Measurements from ENCODE around the gene AMT. TPM values are rescaled to one million over a fixed set of nuclear protein-coding genes. Genes with fewer than 3 reads are reported as not detected.
A peak's percentile ranks its signal among the peaks of the same experiment; 100 is the strongest.
"Not testable (repeated sequence)": the region's sequence is repeated elsewhere in the genome, so short reads cannot be mapped to it uniquely, and the experiment has no call there.

Gene AMT
- total RNA-seq, 5 donors from 2014 or later (not counting 1 experiment from before 2014, with no cell fraction given), result 9.6 to 14.1 (median 11.1) TPM

DNA sequence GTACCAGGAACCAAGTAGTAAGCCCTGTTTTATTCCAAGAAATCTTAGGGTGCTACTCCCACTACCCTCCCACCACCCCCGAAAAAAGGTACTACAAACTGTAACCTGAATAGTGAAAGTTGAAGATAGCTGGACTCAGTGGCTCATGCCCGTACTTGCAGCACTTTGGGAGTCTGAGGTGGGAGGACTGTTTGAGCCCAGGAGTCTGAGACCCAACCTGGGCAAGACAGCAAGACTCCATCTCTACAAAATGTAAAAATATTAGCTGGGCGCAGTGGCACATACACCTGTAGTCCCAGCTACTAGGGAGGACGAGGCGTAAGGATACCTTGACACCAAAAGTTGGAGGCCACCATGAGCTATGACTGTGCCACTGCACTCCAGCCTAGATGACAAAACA lies 18.4 kb downstream of the AMT start:
- Mint-ChIP-seq H3K36me3 (peaks cover 17% of the 10 kb centered on the region), H3K4me3 (no peak overlapping the region), H3K9me3 (no peaks in the 10 kb centered on the region), H3K27me3 (no peaks in the 10 kb centered on the region), H3K27ac (no peak overlapping the region), H3K4me1 (peaks cover 69 to 71% (median 71%) of the 10 kb centered on the region in 3 donors)
- WGBS (ENCODE audit: insufficient coverage), result 90% methylated on average over 3 of the region's 5 CpGs
- Histone ChIP-seq H3K36me3 (ENCODE audit: control insufficient read depth in 2 of 2, extremely low read depth in 1 of 2, insufficient read depth in 1 of 2, low read length in 1 of 2) (peaks cover 0 to 12% of the 10 kb centered on the region in 2 donors), H3K4me3 (ENCODE audit: control insufficient read depth in 1 of 2, extremely low read depth in 1 of 2, low read length in 1 of 2) (no peak overlapping the region), H3K27ac (ENCODE audit: low read length) (no peak overlapping the region), H3K4me1 (ENCODE audit: control insufficient read depth in 1 of 2, extremely low read depth in 1 of 2, insufficient read depth in 2 of 2, low read length in 2 of 2) (peaks cover 0 to 51% of the 10 kb centered on the region in 2 experiments), H3K27me3 (replicated peaks in 1 of 2; ENCODE audit: control insufficient read depth in 2 of 2, extremely low read depth in 1 of 2, insufficient read depth in 2 of 2, low read length in 1 of 2) (no peaks in the 10 kb centered on the region), H3K9me3 (no peaks in the 10 kb centered on the region)
- ChIA-PET POLR2A (interaction anchor here in 1 of 2 donors (0.6 kb wide), 2 partner anchors 374 to 1808 kb away, joined by 6 to 7 read pairs; no protein-coding TSS in a partner anchor), CTCF (interaction anchor here in 1 of 2 donors (0.6 kb wide), 1 partner anchor 53 kb away, joined by 4 read pairs; no protein-coding TSS in a partner anchor)
- no peak for ATAC-seq (replicated peaks in 1 of 4)
- DNase-seq, result no peak

DNA sequence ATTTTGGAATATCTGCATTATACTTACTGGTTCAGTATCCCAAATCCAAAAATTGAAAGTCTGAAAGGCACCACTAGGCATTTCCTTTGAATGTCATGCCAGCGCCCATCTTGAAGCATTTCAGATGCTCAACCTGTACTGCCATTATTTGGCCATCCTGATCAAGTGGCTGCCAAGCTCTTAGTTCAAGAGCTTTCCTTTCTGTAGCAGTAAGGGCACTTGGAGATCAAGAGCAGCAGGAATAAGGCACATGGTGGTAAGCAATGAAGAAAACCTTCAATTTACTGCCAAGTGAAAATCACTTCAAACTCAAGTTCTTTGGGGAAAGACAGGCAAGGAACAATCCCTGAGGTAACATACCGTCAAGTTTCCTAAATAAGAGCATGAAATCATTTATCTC lies 20.5 kb downstream of the AMT start:
- ChIA-PET CTCF (interaction anchor here (0.6 to 1.8 kb wide), 3 partner anchors 14 to 147 kb away, joined by 3 to 5 read pairs (median 4); no protein-coding TSS in a partner anchor), POLR2A (interaction anchor here in 1 of 2 donors (1.0 kb wide), 1 partner anchor 61 kb away, joined by 5 read pairs; no protein-coding TSS in a partner anchor)
- Histone ChIP-seq H3K36me3 (ENCODE audit: control insufficient read depth in 2 of 2, extremely low read depth in 1 of 2, insufficient read depth in 1 of 2, low read length in 1 of 2) (peaks cover under 1 to 18% of the 10 kb centered on the region in 2 donors), H3K4me3 (ENCODE audit: control insufficient read depth in 1 of 2, extremely low read depth in 1 of 2, low read length in 1 of 2) (no peak overlapping the region), H3K9me3 (no peaks in the 10 kb centered on the region), H3K27ac (ENCODE audit: low read length) (no peak overlapping the region), H3K27me3 (replicated peaks in 1 of 2; ENCODE audit: control insufficient read depth in 2 of 2, extremely low read depth in 1 of 2, insufficient read depth in 2 of 2, low read length in 1 of 2) (no peaks in the 10 kb centered on the region), H3K4me1 (ENCODE audit: control insufficient read depth in 1 of 2, extremely low read depth in 1 of 2, insufficient read depth in 2 of 2, low read length in 2 of 2) (peaks cover 1 to 51% of the 10 kb centered on the region in 2 experiments)
- Mint-ChIP-seq H3K36me3 (peaks cover 21% of the 10 kb centered on the region), H3K4me3 (no peak overlapping the region), H3K4me1 (peaks cover 67 to 68% (median 67%) of the 10 kb centered on the region in 3 donors), H3K27me3 (no peaks in the 10 kb centered on the region), H3K27ac (peak overlapping the region in 1 of 2 donors; percentile 41), H3K9me3 (no peaks in the 10 kb centered on the region)
- WGBS (ENCODE audit: insufficient coverage), result 100% methylated on average over 1 of the region's 2 CpGs
- DNase-seq (no peak), ATAC-seq (replicated peaks in 1 of 4) (no peak)

DNA sequence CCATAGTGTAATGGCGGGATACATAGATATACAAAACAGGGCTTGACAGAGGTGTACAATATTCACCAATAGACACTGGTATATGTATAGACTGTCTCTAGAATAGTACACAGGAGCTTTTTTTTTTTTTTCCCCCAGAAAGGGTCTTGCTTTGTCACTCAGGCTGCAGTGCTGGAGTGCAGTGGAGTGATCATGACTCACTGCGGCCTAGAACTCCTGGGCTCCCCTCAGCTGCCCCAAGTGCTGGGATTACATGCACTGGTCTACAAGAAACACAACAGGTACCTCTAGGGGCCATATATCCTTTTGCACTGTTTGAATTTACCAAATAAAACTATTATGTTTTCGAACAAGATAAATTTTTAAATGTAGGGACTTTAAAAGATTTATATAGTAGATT lies 22.8 kb downstream of the AMT start:
- Mint-ChIP-seq H3K4me3 (no peak overlapping the region), H3K36me3 (peaks cover 31% of the 10 kb centered on the region), H3K27me3 (no peaks in the 10 kb centered on the region), H3K4me1 (peaks cover 67 to 71% (median 71%) of the 10 kb centered on the region in 3 donors), H3K27ac (no peak overlapping the region), H3K9me3 (no peaks in the 10 kb centered on the region)
- ATAC-seq (replicated peaks in 1 of 4), result peak in 1 of 4 experiments; percentile 28
- Histone ChIP-seq H3K27me3 (replicated peaks in 1 of 2; ENCODE audit: control insufficient read depth in 2 of 2, extremely low read depth in 1 of 2, insufficient read depth in 2 of 2, low read length in 1 of 2) (no peaks in the 10 kb centered on the region), H3K27ac (ENCODE audit: low read length) (no peak overlapping the region), H3K36me3 (ENCODE audit: control insufficient read depth in 2 of 2, extremely low read depth in 1 of 2, insufficient read depth in 1 of 2, low read length in 1 of 2) (peaks cover 6 to 25% of the 10 kb centered on the region in 2 donors), H3K9me3 (no peaks in the 10 kb centered on the region), H3K4me3 (ENCODE audit: control insufficient read depth in 1 of 2, extremely low read depth in 1 of 2, low read length in 1 of 2) (no peak overlapping the region), H3K4me1 (ENCODE audit: control insufficient read depth in 1 of 2, extremely low read depth in 1 of 2, insufficient read depth in 2 of 2, low read length in 2 of 2) (peaks cover 3 to 58% of the 10 kb centered on the region in 2 experiments)
- WGBS (ENCODE audit: insufficient coverage), result no CpG with 5 or more reads among the region's 3 CpGs
- no peak for DNase-seq
- CTCF ChIA-PET, result interaction anchor here in 1 of 2 donors (0.8 kb wide), 1 partner anchor 59 kb away, joined by 7 read pairs; the partner anchor contains the start of gene USP4
- POLR2A ChIA-PET, result interaction anchor here in 1 of 2 donors (0.6 to 0.7 kb wide), 2 partner anchors 10 to 249 kb away, joined by 3 to 6 read pairs; no protein-coding TSS in a partner anchor

DNA sequence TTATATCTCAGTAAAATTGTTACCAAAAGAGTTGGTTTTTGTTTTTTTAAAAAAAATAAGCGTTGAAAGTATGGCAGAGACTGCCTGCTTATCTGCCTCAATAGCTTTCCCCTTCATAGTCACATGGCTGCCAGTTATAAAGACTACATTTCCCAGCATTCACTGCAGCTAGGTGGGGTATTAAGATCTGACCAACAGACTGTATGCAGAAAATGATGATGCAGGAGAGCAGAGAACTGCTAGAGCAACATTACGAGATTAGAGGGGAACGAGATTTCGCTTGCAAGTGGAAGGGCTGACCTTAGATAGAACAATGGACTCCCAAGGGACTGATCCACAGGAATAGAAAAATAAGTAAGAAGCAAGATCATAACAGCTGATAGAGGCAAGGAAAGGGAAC lies 24.8 kb downstream of the AMT start:
- H3K27me3 ChIP-seq (replicated peaks in 1 of 2; ENCODE audit: control insufficient read depth in 2 of 2, extremely low read depth in 1 of 2, insufficient read depth in 2 of 2, low read length in 1 of 2), result no peaks in the 10 kb centered on the region
- Mint-ChIP-seq H3K4me3 (no peak overlapping the region), H3K27ac (peak overlapping the region; percentile 4 to 7), H3K4me1 (peaks cover 76 to 79% (median 79%) of the 10 kb centered on the region in 3 donors), H3K27me3 (no peaks in the 10 kb centered on the region), H3K9me3 (no peaks in the 10 kb centered on the region), H3K36me3 (peaks cover 29% of the 10 kb centered on the region)
- no peak overlapping the region for H3K4me3 ChIP-seq (ENCODE audit: control insufficient read depth in 1 of 2, extremely low read depth in 1 of 2, low read length in 1 of 2)
- 86% methylated on average over 3 of the region's 4 CpGs for WGBS (ENCODE audit: insufficient coverage)
- H3K9me3 ChIP-seq, result no peaks in the 10 kb centered on the region
- peaks cover 3 to 65% of the 10 kb centered on the region in 2 experiments for H3K4me1 ChIP-seq (ENCODE audit: control insufficient read depth in 1 of 2, extremely low read depth in 1 of 2, insufficient read depth in 2 of 2, low read length in 2 of 2)
- ChIA-PET CTCF (interaction anchor here in 1 of 2 donors (0.6 kb wide), 1 partner anchor 57 kb away, joined by 3 read pairs; the partner anchor contains the start of gene USP4), POLR2A (no interaction called here)
- peak in 1 of 35 experiments; percentile 36 for DNase-seq
- ATAC-seq (replicated peaks in 1 of 4), result peak in 2 of 4 experiments; percentile 38 to 53
- peaks cover 6 to 21% of the 10 kb centered on the region in 2 donors for H3K36me3 ChIP-seq (ENCODE audit: control insufficient read depth in 2 of 2, extremely low read depth in 1 of 2, insufficient read depth in 1 of 2, low read length in 1 of 2)
- no peak overlapping the region for H3K27ac ChIP-seq (ENCODE audit: low read length)

DNA sequence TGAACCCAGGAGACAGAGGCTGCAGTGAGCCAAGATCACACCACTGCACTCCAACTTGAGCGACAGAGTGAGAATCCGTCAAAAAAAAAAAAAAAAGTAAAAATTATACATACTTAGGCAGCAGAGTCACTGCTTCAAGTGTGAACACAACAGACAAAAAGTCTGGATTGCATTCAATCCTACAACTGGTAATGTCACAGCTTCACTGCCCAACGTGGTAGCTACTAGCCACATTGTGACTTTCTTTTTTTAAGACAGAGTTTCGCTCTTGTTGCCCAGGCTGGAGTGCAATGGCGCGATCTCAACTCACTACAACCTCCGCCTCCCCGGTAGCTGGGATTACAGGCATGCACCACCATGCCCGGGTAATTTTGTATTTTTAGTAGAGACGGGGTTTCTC lies 31.0 kb downstream of the AMT start:
- not testable (repeated sequence) for ATAC-seq (replicated peaks in 1 of 4); H3K27ac Mint-ChIP-seq; H3K9me3 ChIP-seq; H3K4me3 Mint-ChIP-seq; H3K27me3 ChIP-seq (replicated peaks in 1 of 2; ENCODE audit: control insufficient read depth in 2 of 2, extremely low read depth in 1 of 2, insufficient read depth in 2 of 2, low read length in 1 of 2); H3K4me3 ChIP-seq (ENCODE audit: control insufficient read depth in 1 of 2, extremely low read depth in 1 of 2, low read length in 1 of 2); H3K27me3 Mint-ChIP-seq; H3K9me3 Mint-ChIP-seq; DNase-seq; H3K27ac ChIP-seq (ENCODE audit: low read length)
- Histone ChIP-seq H3K4me1 (ENCODE audit: control insufficient read depth in 1 of 2, extremely low read depth in 1 of 2, insufficient read depth in 2 of 2, low read length in 2 of 2) (peaks cover 2 to 77% of the 10 kb centered on the region in 2 experiments), H3K36me3 (ENCODE audit: control insufficient read depth in 2 of 2, extremely low read depth in 1 of 2, insufficient read depth in 1 of 2, low read length in 1 of 2) (peaks cover 1 to 18% of the 10 kb centered on the region in 2 donors)
- WGBS (ENCODE audit: insufficient coverage), result no CpG with 5 or more reads among the region's 10 CpGs
- POLR2A ChIA-PET, result interaction anchor here in 1 of 2 donors (0.7 kb wide), 1 partner anchor 298 kb away, joined by 3 read pairs; no protein-coding TSS in a partner anchor
- Mint-ChIP-seq H3K4me1 (peaks cover 60 to 73% (median 68%) of the 10 kb centered on the region in 3 donors), H3K36me3 (peaks cover 20% of the 10 kb centered on the region)
- CTCF ChIA-PET, result interaction anchor here in 1 of 2 donors (0.7 kb wide), 1 partner anchor 221 kb away, joined by 3 read pairs; no protein-coding TSS in a partner anchor

DNA sequence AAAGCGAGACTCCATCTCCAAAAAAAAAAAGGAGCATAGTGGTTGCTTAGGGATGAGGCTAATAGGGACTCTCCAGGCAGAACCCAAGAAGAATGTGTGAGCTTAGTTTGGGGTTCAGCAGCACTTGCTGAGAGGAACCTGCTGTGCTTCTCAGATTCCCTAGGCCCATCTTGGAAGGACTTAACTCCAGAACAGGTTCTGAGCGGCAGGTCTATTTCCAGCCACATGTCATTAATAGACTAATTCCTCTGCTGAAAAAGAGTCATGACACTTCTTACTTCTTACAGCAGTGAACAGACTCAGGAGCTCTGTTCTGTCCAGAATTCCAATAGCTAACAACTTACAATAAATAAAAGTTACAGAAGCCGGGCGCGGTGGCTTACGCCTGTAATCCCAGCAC lies 33.0 kb downstream of the AMT start:
- ChIA-PET POLR2A (interaction anchor here in 1 of 2 donors (0.5 to 0.7 kb wide), 2 partner anchors 10 to 22 kb away, joined by 4 to 6 read pairs; partner anchors contain the start of gene RHOA), CTCF (interaction anchor here (0.6 to 1.2 kb wide), 3 partner anchors 16 to 563 kb away, joined by 3 to 5 read pairs (median 3); no protein-coding TSS in a partner anchor)
- Mint-ChIP-seq H3K36me3 (peaks cover 9% of the 10 kb centered on the region), H3K27me3 (no peaks in the 10 kb centered on the region), H3K27ac (no peak overlapping the region), H3K9me3 (no peaks in the 10 kb centered on the region), H3K4me1 (peaks cover 55 to 74% (median 66%) of the 10 kb centered on the region in 3 donors), H3K4me3 (no peak overlapping the region)
- no peak for ATAC-seq (replicated peaks in 1 of 4)
- 60% methylated on average over 1 of the region's 6 CpGs for WGBS (ENCODE audit: insufficient coverage)
- no peaks in the 10 kb centered on the region for H3K9me3 ChIP-seq
- H3K4me3 ChIP-seq (ENCODE audit: control insufficient read depth in 1 of 2, extremely low read depth in 1 of 2, low read length in 1 of 2), result no peak overlapping the region
- H3K27me3 ChIP-seq (replicated peaks in 1 of 2; ENCODE audit: control insufficient read depth in 2 of 2, extremely low read depth in 1 of 2, insufficient read depth in 2 of 2, low read length in 1 of 2), result no peaks in the 10 kb centered on the region
- H3K27ac ChIP-seq (ENCODE audit: low read length), result no peak overlapping the region
- no peak for DNase-seq
- peaks cover 0 to 11% of the 10 kb centered on the region in 2 donors for H3K36me3 ChIP-seq (ENCODE audit: control insufficient read depth in 2 of 2, extremely low read depth in 1 of 2, insufficient read depth in 1 of 2, low read length in 1 of 2)
- H3K4me1 ChIP-seq (ENCODE audit: control insufficient read depth in 1 of 2, extremely low read depth in 1 of 2, insufficient read depth in 2 of 2, low read length in 2 of 2), result peaks cover 4 to 69% of the 10 kb centered on the region in 2 experiments

Data from T-cell (primary cell).